Breast epithelium (tissue), 4 donors: ENCODE results near the gene CRB2. TPM values are rescaled to one million over a fixed set of nuclear protein-coding genes. Genes with fewer than 3 reads are reported as not detected.

Experiments
- DNase-seq, 2 donors: peaks; one replicate each; pipeline ENCODE4 v3.0.0-alpha.2; 2019; ENCODE audit warnings: low spot score in 2 of 2
- H3K27ac ChIP-seq, 2 donors: fragments of 200-600 bp; sonication (generic) in 1 of 2; one replicate each; pipeline ENCODE4 v1.5.1; 2016 to 2019; ENCODE audit warnings: mild to moderate bottlenecking in 1 of 2
- H3K27me3 ChIP-seq, 2 donors: fragments of 200-600 bp; sonication (generic) in 1 of 2; one replicate each; pipeline versions ENCODE4 v1.5.1 to v1.6.0; 2017 to 2019; ENCODE audit warnings: control low read depth in 1 of 2, mild to moderate bottlenecking in 1 of 2
- H3K36me3 ChIP-seq: fragments of 200-600 bp; one replicate; pipeline ENCODE4 v1.5.1; 2019
- H3K4me1 ChIP-seq, 2 donors: fragments of 200-600 bp; sonication (generic); one replicate each; pipeline ENCODE4 v1.5.1; 2016 to 2019; ENCODE audit warnings: control low read depth in 1 of 2
- H3K4me3 ChIP-seq, 3 donors: fragments of 200-600 bp; sonication (generic); 1 replicate in 2 of 3; 2 replicates in 1 of 3; pipeline ENCODE4 v1.5.1; 2016 to 2019; ENCODE audit warnings: mild to moderate bottlenecking in 3 of 3, moderate library complexity in 2 of 3
- H3K9me3 ChIP-seq, 2 donors: fragments of 200-600 bp; sonication (generic) in 1 of 2; one replicate each; pipeline ENCODE4 v1.5.1; 2016 to 2019; ENCODE audit warnings: control low read depth in 1 of 2
- POLR2A ChIP-seq: fragments of 450-650 bp; IDR thresholded peaks from one replicate; pipeline ENCODE4 v1.6.1; 2016; ENCODE audit warnings: antibody characterized with exemption, mild to moderate bottlenecking, moderate library complexity
- POLR2AphosphoS5 ChIP-seq, 3 donors: sonication (generic); formaldehyde crosslinking; IDR thresholded peaks; one replicate each; pipeline ENCODE4 v1.6.1; 2017; ENCODE audit warnings: antibody characterized with exemption in 3 of 3
- intact Hi-C: fragments of 100-400 bp; cut with DNase I; formaldehyde crosslinking; loops from one replicate; pipeline ENCODE4 v1.15.1; 2023; ENCODE audit warnings: low total_unique reads
- total RNA-seq, 3 donors: library from RNA; depleted of rRNA; stranded (reverse); fragments of >200 nt; gene quantifications; one replicate each; pipeline ENCODE4 v1.1.0, GENCODE V29; 2016
- TF ChIP-seq, protein P1 (sequence below), 3 donors: fragments of 450-650 bp; IDR thresholded peaks; one replicate each; pipeline ENCODE4 v1.5.1; 2016 to 2017; ENCODE audit warnings: antibody characterized with exemption in 3 of 3, mild to moderate bottlenecking in 3 of 3, moderate library complexity in 3 of 3

Gene CRB2
- total RNA-seq = 1 to 10 TPM in 1 of 3 donors, under 1 TPM in 1, not detected in 1; under 0.01 to 2.3 TPM

DNA sequence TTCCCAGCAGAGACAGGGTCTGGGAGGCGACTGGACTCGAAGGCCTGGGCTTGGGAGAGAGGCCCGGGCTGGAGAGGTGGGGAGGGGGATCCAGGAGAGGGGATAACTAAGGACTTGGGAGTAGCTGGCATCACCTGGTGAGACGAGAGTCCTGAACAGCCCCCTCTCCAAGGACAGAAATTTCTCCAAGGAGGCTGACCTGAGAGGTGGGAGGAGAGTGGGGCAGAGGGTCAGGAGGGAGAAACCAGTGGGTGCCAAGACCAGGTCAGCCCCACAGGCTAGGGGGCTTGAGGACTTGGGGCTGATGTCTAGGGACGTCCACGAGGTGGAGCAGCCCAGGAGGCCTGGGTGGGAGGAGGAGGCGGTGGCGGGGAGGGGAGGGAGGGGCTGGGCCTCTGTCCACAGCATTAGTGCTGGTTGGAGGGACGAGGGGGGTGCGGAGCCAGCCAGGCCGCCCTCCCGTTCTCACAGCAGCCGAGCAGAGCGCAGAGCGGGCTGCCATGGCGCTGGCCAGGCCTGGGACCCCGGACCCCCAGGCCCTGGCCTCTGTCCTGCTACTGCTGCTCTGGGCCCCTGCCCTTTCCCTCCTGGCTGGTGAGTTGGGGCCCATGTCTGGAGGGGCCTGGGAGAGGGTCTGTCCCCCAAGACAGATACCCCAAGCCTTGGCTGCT, at the start of gene CRB2:
CRB2 (plus strand) TSS at position 437 of the 671 bp plus-strand sequence; CDS start at position 501, 64 bp downstream.
- TF ChIP-seq, protein P1, sequence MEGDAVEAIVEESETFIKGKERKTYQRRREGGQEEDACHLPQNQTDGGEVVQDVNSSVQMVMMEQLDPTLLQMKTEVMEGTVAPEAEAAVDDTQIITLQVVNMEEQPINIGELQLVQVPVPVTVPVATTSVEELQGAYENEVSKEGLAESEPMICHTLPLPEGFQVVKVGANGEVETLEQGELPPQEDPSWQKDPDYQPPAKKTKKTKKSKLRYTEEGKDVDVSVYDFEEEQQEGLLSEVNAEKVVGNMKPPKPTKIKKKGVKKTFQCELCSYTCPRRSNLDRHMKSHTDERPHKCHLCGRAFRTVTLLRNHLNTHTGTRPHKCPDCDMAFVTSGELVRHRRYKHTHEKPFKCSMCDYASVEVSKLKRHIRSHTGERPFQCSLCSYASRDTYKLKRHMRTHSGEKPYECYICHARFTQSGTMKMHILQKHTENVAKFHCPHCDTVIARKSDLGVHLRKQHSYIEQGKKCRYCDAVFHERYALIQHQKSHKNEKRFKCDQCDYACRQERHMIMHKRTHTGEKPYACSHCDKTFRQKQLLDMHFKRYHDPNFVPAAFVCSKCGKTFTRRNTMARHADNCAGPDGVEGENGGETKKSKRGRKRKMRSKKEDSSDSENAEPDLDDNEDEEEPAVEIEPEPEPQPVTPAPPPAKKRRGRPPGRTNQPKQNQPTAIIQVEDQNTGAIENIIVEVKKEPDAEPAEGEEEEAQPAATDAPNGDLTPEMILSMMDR (IDR thresholded peaks at IDR 0.05) = no peak
- no peak for TF ChIP-seq POLR2AphosphoS5 (IDR thresholded peaks at IDR 0.05)
- TF ChIP-seq POLR2A = no peak
- Histone ChIP-seq H3K9me3 (no peaks in the 10 kb centered on the region), H3K27ac (no peak within 1 kb of the TSS), H3K4me3 (peak within 1 kb of the TSS in 1 of 3 donors; percentile 15), H3K36me3 (no peaks in the 10 kb centered on the region), H3K4me1 (no peaks in the 10 kb centered on the region), H3K27me3 (no peaks in the 10 kb centered on the region)
- no peak for DNase-seq
- intact Hi-C loops = no loop called here

DNA sequence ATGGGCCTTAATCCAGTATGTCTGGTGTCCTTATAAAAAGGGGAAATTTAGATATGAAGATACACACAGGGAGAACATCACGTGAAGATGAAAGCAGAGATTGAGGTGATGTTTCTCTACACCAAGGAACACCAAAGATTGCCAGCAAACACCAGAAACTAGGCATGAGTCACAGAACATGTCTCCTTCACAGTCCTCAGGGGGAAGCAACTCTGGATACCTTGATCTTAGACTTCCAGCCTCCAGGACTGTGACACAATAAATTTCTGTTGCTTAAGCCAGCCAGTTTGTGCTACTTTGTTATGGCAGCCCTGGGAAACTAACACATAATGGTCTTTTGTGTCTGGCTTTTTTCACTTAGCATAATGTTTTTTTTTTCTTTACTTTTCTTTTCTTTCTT, 46.4 kb upstream of the CRB2 start:
- no peak overlapping the region for H3K4me3 ChIP-seq
- intact Hi-C loops = no loop called here
- H3K36me3 ChIP-seq = no peaks in the 10 kb centered on the region
- no peaks in the 10 kb centered on the region for H3K27me3 ChIP-seq
- no peaks in the 10 kb centered on the region for H3K9me3 ChIP-seq
- DNase-seq = no peak
- peak overlapping the region in 1 of 2 donors; percentile 34 for H3K27ac ChIP-seq
- no peaks in the 10 kb centered on the region for H3K4me1 ChIP-seq
- TF ChIP-seq POLR2AphosphoS5 (IDR thresholded peaks at IDR 0.05) (no peak), POLR2A (no peak)
- TF ChIP-seq, protein P1 (IDR thresholded peaks at IDR 0.05) = no peak

DNA sequence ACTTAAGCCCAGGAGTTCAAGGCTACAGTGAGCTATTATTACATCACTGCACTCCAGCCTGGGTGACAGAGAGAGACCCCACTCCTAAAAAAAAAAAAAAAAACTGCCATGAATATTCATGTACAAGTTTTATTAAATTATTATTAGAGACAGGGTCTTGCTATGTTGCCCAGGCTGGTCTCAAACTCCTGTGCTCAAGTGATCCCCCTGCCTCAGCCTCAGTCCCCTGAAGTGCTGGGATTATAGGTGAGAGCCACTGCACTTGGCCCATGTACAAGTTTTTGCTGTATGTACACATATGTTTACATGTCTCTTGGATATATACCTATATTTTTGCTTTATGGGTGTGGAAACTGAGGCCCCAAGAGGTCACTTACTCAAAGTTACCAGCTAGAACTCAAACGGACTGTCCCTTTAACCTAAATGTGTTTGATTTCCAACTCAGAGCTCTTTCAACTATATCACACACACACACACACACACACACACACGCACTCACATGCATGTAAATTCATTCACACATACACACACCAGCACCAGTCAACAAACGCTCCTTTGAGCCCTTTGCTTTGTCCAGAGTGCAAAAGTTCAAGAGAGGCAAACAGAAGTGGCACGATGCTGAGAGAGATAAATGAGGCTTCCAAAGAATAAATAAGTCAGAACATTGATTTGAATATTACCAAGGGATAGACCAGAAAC, 45.3 kb upstream of the CRB2 start:
- DNase-seq = no peak
- intact Hi-C loops = no loop called here
- H3K27me3 ChIP-seq = no peaks in the 10 kb centered on the region
- TF ChIP-seq POLR2A (no peak), POLR2AphosphoS5 (IDR thresholded peaks at IDR 0.05) (no peak)
- TF ChIP-seq, protein P1 (IDR thresholded peaks at IDR 0.05) = no peak
- H3K27ac ChIP-seq = no peak overlapping the region
- H3K4me1 ChIP-seq = no peaks in the 10 kb centered on the region
- H3K4me3 ChIP-seq = no peak overlapping the region
- H3K9me3 ChIP-seq = no peaks in the 10 kb centered on the region
- no peaks in the 10 kb centered on the region for H3K36me3 ChIP-seq

DNA sequence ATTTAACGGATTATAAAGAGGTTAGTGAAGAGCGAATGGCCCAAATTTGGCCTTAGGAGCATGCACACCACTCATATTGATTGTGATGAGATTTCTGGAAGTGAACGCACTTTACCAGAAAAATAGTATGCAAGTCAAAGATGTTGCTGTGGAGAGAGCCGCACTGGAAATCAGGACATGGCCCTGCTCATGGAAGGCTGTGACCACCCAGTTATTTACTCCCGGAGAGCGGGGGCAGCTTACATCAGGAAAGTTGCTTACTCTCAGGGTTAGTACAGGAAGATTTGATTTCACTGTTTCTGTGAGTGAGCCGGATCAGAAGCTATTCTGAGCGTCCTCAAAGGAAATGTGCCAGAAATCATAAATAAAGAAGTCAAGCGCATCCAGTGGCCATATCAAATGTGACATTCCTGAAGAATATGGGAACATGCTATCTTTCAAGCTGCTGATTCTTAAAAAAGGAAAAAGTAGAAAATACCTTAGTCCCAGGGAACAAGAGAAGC, 44.7 kb upstream of the CRB2 start:
- Histone ChIP-seq H3K9me3 (no peaks in the 10 kb centered on the region), H3K4me3 (no peak overlapping the region), H3K27me3 (no peaks in the 10 kb centered on the region), H3K27ac (no peak overlapping the region), H3K36me3 (no peaks in the 10 kb centered on the region), H3K4me1 (no peaks in the 10 kb centered on the region)
- TF ChIP-seq POLR2AphosphoS5 (IDR thresholded peaks at IDR 0.05) (no peak), POLR2A (no peak)
- TF ChIP-seq, protein P1 (IDR thresholded peaks at IDR 0.05) = no peak
- DNase-seq = no peak
- intact Hi-C loops = no loop called here

DNA sequence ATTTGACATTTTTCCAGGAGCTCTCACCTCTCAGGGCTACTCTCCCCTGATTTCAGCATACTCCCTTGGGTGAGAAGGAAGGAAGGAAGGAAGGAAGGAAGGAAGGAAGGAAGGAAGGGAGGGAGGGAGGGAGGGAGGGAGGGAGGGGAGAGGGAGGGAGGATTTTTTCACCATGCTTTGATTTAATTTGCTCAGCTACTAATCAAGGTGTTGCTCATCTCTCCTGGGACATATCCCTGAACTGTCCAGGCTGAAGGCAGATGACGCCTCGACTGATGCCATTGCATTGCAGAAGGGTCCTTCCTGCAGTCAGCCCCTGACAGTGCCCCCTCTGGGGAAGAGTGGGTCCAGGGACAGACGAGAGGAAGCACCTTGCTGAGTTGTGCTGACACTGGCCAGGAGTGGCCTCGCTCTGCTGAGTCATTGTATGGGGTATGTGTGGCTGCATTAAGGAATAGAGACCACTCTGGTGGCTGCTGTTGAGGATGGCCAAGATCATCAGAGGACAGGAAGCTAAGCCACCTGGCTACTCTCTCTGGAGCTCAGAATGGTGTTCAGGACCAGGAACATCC, 43.6 kb upstream of the CRB2 start:
- TF ChIP-seq POLR2A (no peak), POLR2AphosphoS5 (IDR thresholded peaks at IDR 0.05) (no peak)
- TF ChIP-seq, protein P1 (IDR thresholded peaks at IDR 0.05) = no peak
- Histone ChIP-seq H3K27me3 (no peaks in the 10 kb centered on the region), H3K36me3 (no peaks in the 10 kb centered on the region), H3K27ac (no peak overlapping the region), H3K9me3 (no peaks in the 10 kb centered on the region), H3K4me3 (no peak overlapping the region), H3K4me1 (no peaks in the 10 kb centered on the region)
- intact Hi-C loops = no loop called here
- no peak for DNase-seq
